Measurements from ENCODE around the gene TM4SF20.
A peak's percentile ranks its signal among the peaks of the same experiment; 100 is the strongest.

The TM4SF20 gene
- total RNA-seq, result 0 to 0.10 (median 0) reads per million in 18 experiments

GRCh38 chr2:227379095-227379494, at the start of gene TM4SF20:
Gene TM4SF20 (minus strand): TSS chr2:227379306. CDS start chr2:227379268, 38 bp downstream.
- no peak for DNase-seq

GRCh38 chr2:227428731-227429285, 49.7 kb upstream of the TM4SF20 start:
- DNase-seq, result peak in 1 of 2 donors; percentile 30

GRCh38 chr2:227423656-227424499, 44.8 kb upstream of the TM4SF20 start:
- no peak for DNase-seq

- no peak for DNase-seq
Measured at GRCh38 chr2:227420087-227421052, 41.3 kb upstream of the TM4SF20 start.

GRCh38 chr2:227416701-227417100, 37.6 kb upstream of the TM4SF20 start:
- DNase-seq, result no peak

GRCh38 chr2:227415538-227416424, 36.7 kb upstream of the TM4SF20 start:
- peak; percentile 87 to 95 for DNase-seq

- peak; percentile 42 to 82 for DNase-seq
Measured at GRCh38 chr2:227414846-227415245, 35.7 kb upstream of the TM4SF20 start.

- DNase-seq, result no peak
Measured at GRCh38 chr2:227413371-227413770, 34.3 kb upstream of the TM4SF20 start.

GRCh38 chr2:227412877-227413276, 33.8 kb upstream of the TM4SF20 start:
- DNase-seq, result no peak

GRCh38 chr2:227411990-227412350, 32.9 kb upstream of the TM4SF20 start:
- DNase-seq, result no peak

GRCh38 chr2:227411320-227411989, 32.3 kb upstream of the TM4SF20 start:
- DNase-seq, result peak; percentile 46 to 66

- DNase-seq, result peak in 1 of 2 donors; percentile 8
Measured at GRCh38 chr2:227410191-227410590, 31.1 kb upstream of the TM4SF20 start.

GRCh38 chr2:227407591-227408151, 28.6 kb upstream of the TM4SF20 start:
- DNase-seq, result peak; percentile 89 to 94

GRCh38 chr2:227406177-227407031, 27.3 kb upstream of the TM4SF20 start:
- DNase-seq, result peak in 1 of 2 donors; percentile 54

- peak; percentile 53 to 57 for DNase-seq
Measured at GRCh38 chr2:227404585-227405271, 25.6 kb upstream of the TM4SF20 start.

GRCh38 chr2:227402959-227403358, 23.9 kb upstream of the TM4SF20 start:
- DNase-seq, result no peak

- no peak for DNase-seq
Measured at GRCh38 chr2:227402321-227402720, 23.2 kb upstream of the TM4SF20 start.

GRCh38 chr2:227401550-227401949, 22.4 kb upstream of the TM4SF20 start:
- no peak for DNase-seq
